ENCODE measurements around the gene PVALEF. TPM values are rescaled to one million over a fixed set of nuclear protein-coding genes. Genes with fewer than 3 reads are reported as not detected.

The PVALEF gene
- total RNA-seq, 1 donor from 2014 or later = not detected

GRCh38 chr17:81198826-81199481, 33.6 kb downstream of the PVALEF start:
- peaks cover 12% of the 10 kb centered on the region for H3K36me3 ChIP-seq
- DNase-seq (no peak), ATAC-seq (no peak)
- peaks cover 20% of the 10 kb centered on the region for H3K4me1 ChIP-seq
- no peak overlapping the region for H3K27ac ChIP-seq
- no peaks in the 10 kb centered on the region for H3K27me3 ChIP-seq (ENCODE audit: low read depth)
- H3K9me3 ChIP-seq = no peaks in the 10 kb centered on the region
- TF ChIP-seq CTCF (IDR thresholded peaks at IDR 0.05) = no peak
- H3K4me3 ChIP-seq = no peak overlapping the region
- intact Hi-C loops (cut with DNase I) = no loop called here

- Histone ChIP-seq H3K9me3 (no peaks in the 10 kb centered on the region), H3K4me1 (peaks cover 20% of the 10 kb centered on the region), H3K27ac (no peak overlapping the region), H3K4me3 (no peak overlapping the region), H3K27me3 (ENCODE audit: low read depth) (no peaks in the 10 kb centered on the region), H3K36me3 (peaks cover 12% of the 10 kb centered on the region)
- TF ChIP-seq CTCF (IDR thresholded peaks at IDR 0.05) = no peak
- DNase-seq (no peak), ATAC-seq (no peak)
- intact Hi-C loops (cut with DNase I) = no loop called here
Observed at GRCh38 chr17:81199482-81199830, 34.1 kb downstream of the PVALEF start.

- ATAC-seq = no peak
- no peak overlapping the region for H3K4me3 ChIP-seq
- H3K27ac ChIP-seq = no peak overlapping the region
- no peak for DNase-seq
- intact Hi-C loops (cut with DNase I) = no loop called here
- peaks cover 11% of the 10 kb centered on the region for H3K36me3 ChIP-seq
- H3K4me1 ChIP-seq = peaks cover 20% of the 10 kb centered on the region
- H3K9me3 ChIP-seq = no peaks in the 10 kb centered on the region
- H3K27me3 ChIP-seq (ENCODE audit: low read depth) = no peaks in the 10 kb centered on the region
- no peak for TF ChIP-seq CTCF (IDR thresholded peaks at IDR 0.05)
Observed at GRCh38 chr17:81200201-81200600, 34.9 kb downstream of the PVALEF start.

GRCh38 chr17:81200695-81201580, 35.6 kb downstream of the PVALEF start:
- no peaks in the 10 kb centered on the region for H3K9me3 ChIP-seq
- no peak overlapping the region for H3K27ac ChIP-seq
- ATAC-seq (peak; percentile 68 to 77), DNase-seq (peak; percentile 63)
- H3K36me3 ChIP-seq = peaks cover 9% of the 10 kb centered on the region
- TF ChIP-seq CTCF (IDR thresholded peaks at IDR 0.05) = peak; percentile 64
- no peaks in the 10 kb centered on the region for H3K27me3 ChIP-seq (ENCODE audit: low read depth)
- intact Hi-C loops (cut with DNase I) = no loop called here
- H3K4me3 ChIP-seq = no peak overlapping the region
- H3K4me1 ChIP-seq = peaks cover 20% of the 10 kb centered on the region

- Histone ChIP-seq H3K27me3 (ENCODE audit: low read depth) (no peaks in the 10 kb centered on the region), H3K4me1 (peaks cover 12% of the 10 kb centered on the region), H3K36me3 (peaks cover 9% of the 10 kb centered on the region), H3K9me3 (no peaks in the 10 kb centered on the region), H3K27ac (no peak overlapping the region), H3K4me3 (no peak overlapping the region)
- no peak for TF ChIP-seq CTCF (IDR thresholded peaks at IDR 0.05)
- no peak for ATAC-seq
- intact Hi-C loops (cut with DNase I) = no loop called here
- no peak for DNase-seq
Observed at GRCh38 chr17:81202318-81202717, 37.0 kb downstream of the PVALEF start.
